RWPE1 (cell line): Measurements from ENCODE around the gene CTF1.
A peak's percentile ranks its signal among the peaks of the same experiment; 100 is the strongest.

Experiments
- CTCF ChIA-PET: fragments of 350-600 bp; sonication (Branson Sonifier 250); formaldehyde crosslinking; extraction: SDS; loops from one replicate; lab custom pipeline; 2021; lab: Yijun Ruan, JAX
- POLR2A ChIA-PET: fragments of 400-600 bp; formaldehyde crosslinking; extraction: SDS; loops from one replicate; lab custom pipeline; 2020; ENCODE audit warnings: antibody characterized with exemption; ENCODE audit not compliant: low non-redundant PET; lab: Yijun Ruan, JAX
- DNase-seq: peaks from one replicate; pipeline ENCODE4 v3.0.0; 2012; ENCODE audit warnings: low spot score
- H3K27ac ChIP-seq: fragments of 450-650 bp; 2 replicates; pipeline ENCODE4 v1.5.1; 2017
- TF ChIP-seq, protein P1 (sequence below): fragments of 450-650 bp; conservative IDR thresholded peaks from 2 replicates; pipeline ENCODE4 v1.5.1; 2017; ENCODE audit warnings: low read depth, mild to moderate bottlenecking

Gene CTF1

DNA sequence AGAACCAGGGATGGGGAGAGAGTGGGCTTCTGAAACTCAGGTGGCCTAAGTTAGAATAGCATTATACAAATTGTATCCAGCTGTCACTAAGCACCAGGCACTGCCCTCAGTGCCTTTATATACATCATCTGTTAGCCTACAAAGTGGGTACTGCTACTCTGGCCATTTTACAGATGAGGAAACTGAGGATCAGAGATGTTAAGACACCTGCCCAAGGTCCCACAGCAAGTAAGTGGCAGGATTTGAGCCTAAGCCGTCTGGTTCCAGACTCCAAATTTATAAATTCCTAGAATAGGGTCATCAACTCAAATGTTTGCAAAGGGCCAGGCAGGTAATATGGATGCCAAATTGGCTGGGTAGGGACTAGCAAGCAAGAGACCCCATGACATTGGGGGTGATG lies 54.8 kb downstream of the CTF1 start:
- ChIA-PET POLR2A (no interaction called here), CTCF (interaction anchor here (1.7 kb wide), 1 partner anchor 10 kb away, joined by 11 read pairs; no protein-coding TSS in a partner anchor)
- TF ChIP-seq, protein P1, sequence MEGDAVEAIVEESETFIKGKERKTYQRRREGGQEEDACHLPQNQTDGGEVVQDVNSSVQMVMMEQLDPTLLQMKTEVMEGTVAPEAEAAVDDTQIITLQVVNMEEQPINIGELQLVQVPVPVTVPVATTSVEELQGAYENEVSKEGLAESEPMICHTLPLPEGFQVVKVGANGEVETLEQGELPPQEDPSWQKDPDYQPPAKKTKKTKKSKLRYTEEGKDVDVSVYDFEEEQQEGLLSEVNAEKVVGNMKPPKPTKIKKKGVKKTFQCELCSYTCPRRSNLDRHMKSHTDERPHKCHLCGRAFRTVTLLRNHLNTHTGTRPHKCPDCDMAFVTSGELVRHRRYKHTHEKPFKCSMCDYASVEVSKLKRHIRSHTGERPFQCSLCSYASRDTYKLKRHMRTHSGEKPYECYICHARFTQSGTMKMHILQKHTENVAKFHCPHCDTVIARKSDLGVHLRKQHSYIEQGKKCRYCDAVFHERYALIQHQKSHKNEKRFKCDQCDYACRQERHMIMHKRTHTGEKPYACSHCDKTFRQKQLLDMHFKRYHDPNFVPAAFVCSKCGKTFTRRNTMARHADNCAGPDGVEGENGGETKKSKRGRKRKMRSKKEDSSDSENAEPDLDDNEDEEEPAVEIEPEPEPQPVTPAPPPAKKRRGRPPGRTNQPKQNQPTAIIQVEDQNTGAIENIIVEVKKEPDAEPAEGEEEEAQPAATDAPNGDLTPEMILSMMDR, result no peak
- no peak for DNase-seq
- peak overlapping the region; percentile 98 for H3K27ac ChIP-seq

DNA sequence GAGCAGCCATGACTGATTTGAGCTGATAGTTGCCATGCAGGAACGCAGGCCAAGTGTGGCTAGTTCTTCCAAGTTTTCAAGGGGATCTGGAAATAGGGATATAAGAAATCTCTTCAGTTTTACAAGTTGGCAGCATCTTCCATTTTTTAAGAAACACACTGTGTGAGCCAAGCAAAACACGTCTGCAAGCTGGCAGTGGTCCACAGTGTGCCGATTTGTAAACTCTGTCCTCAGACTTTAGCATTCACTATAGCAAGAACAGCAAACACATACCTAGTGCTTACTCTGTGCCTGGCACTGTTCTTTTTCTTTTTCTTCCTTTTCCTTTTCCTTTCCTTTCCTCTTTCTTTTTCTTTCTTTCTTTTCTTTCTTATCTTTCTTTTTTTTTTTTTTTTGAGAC lies 55.3 kb downstream of the CTF1 start:
- POLR2A ChIA-PET, result no interaction called here

DNA sequence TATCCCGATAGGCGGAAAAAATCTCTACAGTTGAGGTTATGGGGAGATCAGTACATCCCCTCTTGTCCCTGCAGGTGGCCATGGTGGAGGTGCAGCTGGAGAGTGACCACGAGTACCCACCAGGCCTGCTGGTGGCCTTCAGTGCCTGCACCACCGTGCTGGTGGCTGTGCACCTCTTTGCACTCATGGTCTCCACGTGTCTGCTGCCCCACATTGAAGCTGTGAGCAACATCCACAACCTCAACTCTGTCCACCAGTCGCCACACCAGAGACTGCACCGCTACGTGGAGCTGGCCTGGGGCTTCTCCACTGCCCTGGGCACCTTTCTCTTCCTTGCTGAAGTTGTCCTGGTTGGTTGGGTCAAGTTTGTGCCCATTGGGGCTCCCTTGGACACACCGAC lies 56.7 kb downstream of the CTF1 start:
- peak overlapping the region; percentile 98 for H3K27ac ChIP-seq
- ChIA-PET CTCF (interaction anchor here (0.7 to 1.4 kb wide), 5 partner anchors 11 to 519 kb away, joined by 3 to 5 read pairs (median 4); partner anchors contain the start of genes HSD3B7 and TGFB1I1), POLR2A (interaction anchor here (0.5 kb wide), 1 partner anchor 199 kb away, joined by 3 read pairs; no protein-coding TSS in a partner anchor)
- TF ChIP-seq, protein P1, result no peak
- no peak for DNase-seq

More for the DNA sequence above, 55.3 kb downstream of the CTF1 start:
- TF ChIP-seq, protein P1, result no peak
- no peak for DNase-seq
- CTCF ChIA-PET, result interaction anchor here (0.6 kb wide), 1 partner anchor 148 kb away, joined by 3 read pairs; no protein-coding TSS in a partner anchor
- peak overlapping the region; percentile 98 for H3K27ac ChIP-seq
